CD4-positive, CD25-positive, alpha-beta regulatory T cell (primary cell): ENCODE measurements around the gene PIAS1. TPM values are rescaled to one million over a fixed set of nuclear protein-coding genes. Genes with fewer than 3 reads are reported as not detected.
"Not testable (repeated sequence)": the region's sequence is repeated elsewhere in the genome, so short reads cannot be mapped to it uniquely, and the experiment has no call there.

Experiments
- ATAC-seq, 2 donors: fragments of 150-1000 bp; cut with Tn5 transposase; one replicate each; pipeline ENCODE4 v1.10.0; 2021; ENCODE audit warnings: low read depth in 2 of 2, moderate number of reproducible peaks in 2 of 2, moderate library complexity in 1 of 2
- DNase-seq, 3 donors: peaks; one replicate each; pipeline versions ENCODE4 v3.0.0 to v3.0.0-alpha.2; 2012 to 2022; ENCODE audit warnings: mixed read lengths in 1 of 3
- H3K27ac ChIP-seq: one replicate; pipeline ENCODE4 v1.7.0; 2013; ENCODE audit warnings: mild to moderate bottlenecking, low read length; ENCODE audit not compliant: insufficient read depth, poor library complexity, severe bottlenecking
- H3K27me3 ChIP-seq: one replicate; pipeline ENCODE4 v1.7.0; 2013; ENCODE audit warnings: low read length; ENCODE audit not compliant: control insufficient read depth, insufficient read depth
- H3K36me3 ChIP-seq: one replicate; pipeline ENCODE4 v1.7.0; 2013; ENCODE audit warnings: mild to moderate bottlenecking, low read length, moderate library complexity; ENCODE audit not compliant: control insufficient read depth, insufficient read depth
- H3K4me1 ChIP-seq: 2 replicates; pipeline ENCODE4 v1.7.0; 2013; ENCODE audit warnings: mild to moderate bottlenecking, low read length; ENCODE audit not compliant: insufficient read depth, control insufficient read depth, poor library complexity, severe bottlenecking
- H3K4me3 ChIP-seq: one replicate; pipeline ENCODE4 v1.7.0; 2013; ENCODE audit warnings: low read depth, mild to moderate bottlenecking, low read length, moderate library complexity
- H3K9me3 ChIP-seq, 2 experiments: 1 replicate in 1 of 2; 2 replicates in 1 of 2; pipeline ENCODE4 v1.7.0; 2013; ENCODE audit warnings: low read length in 2 of 2, mild to moderate bottlenecking in 1 of 2, moderate library complexity in 1 of 2; ENCODE audit not compliant: control insufficient read depth in 2 of 2
- H3K27ac Mint-ChIP-seq, 3 donors: one replicate each; pipeline ENCODE4 v1.8.0; 2020 to 2022; ENCODE audit warnings: mild to moderate bottlenecking in 3 of 3, mixed read lengths in 3 of 3, moderate library complexity in 2 of 3
- H3K27me3 Mint-ChIP-seq: one replicate; pipeline ENCODE4 v1.8.0; 2022; ENCODE audit warnings: mild to moderate bottlenecking, mixed read lengths
- H3K36me3 Mint-ChIP-seq: one replicate; pipeline ENCODE4 v1.8.0; 2020; ENCODE audit warnings: mixed read lengths
- H3K4me1 Mint-ChIP-seq, 4 donors: one replicate each; pipeline ENCODE4 v1.8.0; 2020 to 2022; ENCODE audit warnings: mixed read lengths in 4 of 4, mild to moderate bottlenecking in 1 of 4
- H3K4me3 Mint-ChIP-seq, 4 donors: one replicate each; pipeline ENCODE4 v1.8.0; 2020 to 2022; ENCODE audit warnings: mild to moderate bottlenecking in 4 of 4, mixed read lengths in 4 of 4, moderate library complexity in 3 of 4
- H3K9me3 Mint-ChIP-seq, 7 donors: one replicate each; pipeline ENCODE4 v1.8.0; 2020 to 2022; ENCODE audit warnings: mixed read lengths in 7 of 7, mild to moderate bottlenecking in 3 of 7, moderate library complexity in 2 of 7
- polyA plus RNA-seq, 4 donors: library from polyadenylated mRNA; unstranded; fragments of 300-500 nt; fragmentation: Illumina TruSeq; gene quantifications; one replicate each; pipeline ENCODE4 v1.2.3, GENCODE V29; 2021
- total RNA-seq: library from RNA; stranded (reverse); gene quantifications from one replicate; pipeline ENCODE4 v1.2.3, GENCODE V29; 2022

Gene PIAS1
- total and polyA plus RNA-seq, 5 donors from 2014 or later: 102 to 156 (median 137) TPM

- not testable (repeated sequence) for H3K9me3 Mint-ChIP-seq, H3K27me3 Mint-ChIP-seq, H3K27ac ChIP-seq, H3K4me3 ChIP-seq, ATAC-seq, H3K4me1 ChIP-seq, H3K4me3 Mint-ChIP-seq, H3K9me3 ChIP-seq, H3K27me3 ChIP-seq, H3K27ac Mint-ChIP-seq, H3K36me3 Mint-ChIP-seq, DNase-seq, H3K36me3 ChIP-seq
- peaks cover 7 to 15% (median 10%) of the 10 kb centered on the region in 4 donors for H3K4me1 Mint-ChIP-seq
Measured at GRCh38 chr15:68222432-68222743, 168.3 kb downstream of the PIAS1 start.

- Histone ChIP-seq H3K27me3 (no peaks in the 10 kb centered on the region), H3K27ac (no peak overlapping the region)
- no peak for ATAC-seq
Measured at GRCh38 chr15:68223171-68223570, 169.1 kb downstream of the PIAS1 start.

GRCh38 chr15:68224108-68224507 is 170.0 kb downstream of the PIAS1 start:
- H3K36me3 ChIP-seq: no peaks in the 10 kb centered on the region
- no peaks in the 10 kb centered on the region for H3K9me3 Mint-ChIP-seq
- no peaks in the 10 kb centered on the region for H3K27me3 ChIP-seq
- no peaks in the 10 kb centered on the region for H3K27me3 Mint-ChIP-seq
- H3K4me1 Mint-ChIP-seq: peaks cover 7 to 29% (median 24%) of the 10 kb centered on the region in 4 donors
- H3K27ac ChIP-seq: no peak overlapping the region
- peaks cover 17% of the 10 kb centered on the region for H3K4me1 ChIP-seq
- H3K36me3 Mint-ChIP-seq: no peaks in the 10 kb centered on the region
- H3K27ac Mint-ChIP-seq: no peak overlapping the region
- H3K4me3 ChIP-seq: no peak overlapping the region
- no peak overlapping the region for H3K4me3 Mint-ChIP-seq
- ATAC-seq (no peak), DNase-seq (no peak)
- no peaks in the 10 kb centered on the region for H3K9me3 ChIP-seq

More at GRCh38 chr15:68223171-68223570, 169.1 kb downstream of the PIAS1 start:
- Histone ChIP-seq H3K4me3 (no peak overlapping the region), H3K4me1 (peaks cover 7% of the 10 kb centered on the region), H3K9me3 (no peaks in the 10 kb centered on the region), H3K36me3 (no peaks in the 10 kb centered on the region)
- Mint-ChIP-seq H3K4me3 (no peak overlapping the region), H3K27ac (peak overlapping the region; percentile 52 to 76 (median 63)), H3K4me1 (peaks cover 7 to 21% (median 17%) of the 10 kb centered on the region in 4 donors), H3K27me3 (no peaks in the 10 kb centered on the region), H3K36me3 (no peaks in the 10 kb centered on the region), H3K9me3 (no peaks in the 10 kb centered on the region)
- no peak for DNase-seq

GRCh38 chr15:68224546-68225250 is 170.6 kb downstream of the PIAS1 start:
- H3K27ac ChIP-seq: no peak overlapping the region
- peaks cover 7 to 29% (median 25%) of the 10 kb centered on the region in 4 donors for H3K4me1 Mint-ChIP-seq
- H3K9me3 Mint-ChIP-seq: no peaks in the 10 kb centered on the region
- no peaks in the 10 kb centered on the region for H3K9me3 ChIP-seq
- H3K36me3 ChIP-seq: no peaks in the 10 kb centered on the region
- peaks cover 17% of the 10 kb centered on the region for H3K4me1 ChIP-seq
- H3K27me3 Mint-ChIP-seq: no peaks in the 10 kb centered on the region
- DNase-seq (no peak), ATAC-seq (no peak)
- H3K4me3 ChIP-seq: no peak overlapping the region
- H3K36me3 Mint-ChIP-seq: no peaks in the 10 kb centered on the region
- H3K27ac Mint-ChIP-seq: no peak overlapping the region
- H3K4me3 Mint-ChIP-seq: peak overlapping the region in 3 of 4 donors; percentile 16 to 52 (median 51)
- H3K27me3 ChIP-seq: no peaks in the 10 kb centered on the region

- not testable (repeated sequence) for ATAC-seq, H3K27ac Mint-ChIP-seq, H3K4me3 ChIP-seq, H3K27me3 ChIP-seq, H3K36me3 ChIP-seq, H3K9me3 Mint-ChIP-seq, H3K9me3 ChIP-seq, DNase-seq, H3K27ac ChIP-seq, H3K36me3 Mint-ChIP-seq, H3K27me3 Mint-ChIP-seq
- peak overlapping the region in 2 of 4 donors; percentile 51 to 52 for H3K4me3 Mint-ChIP-seq
- H3K4me1 Mint-ChIP-seq: peaks cover 7 to 36% (median 30%) of the 10 kb centered on the region in 4 donors
- H3K4me1 ChIP-seq: peaks cover 24% of the 10 kb centered on the region
Measured at GRCh38 chr15:68225442-68225841, 171.3 kb downstream of the PIAS1 start.

- Mint-ChIP-seq H3K36me3 (no peaks in the 10 kb centered on the region), H3K9me3 (no peaks in the 10 kb centered on the region), H3K4me3 (peak overlapping the region; percentile 88 to 95 (median 92)), H3K27ac (peak overlapping the region in 2 of 3 donors; percentile 78 to 89), H3K4me1 (peaks cover 7 to 40% (median 30%) of the 10 kb centered on the region in 4 donors), H3K27me3 (no peaks in the 10 kb centered on the region)
- Histone ChIP-seq H3K4me1 (peaks cover 24% of the 10 kb centered on the region), H3K4me3 (no peak overlapping the region), H3K27ac (no peak overlapping the region), H3K9me3 (no peaks in the 10 kb centered on the region), H3K27me3 (no peaks in the 10 kb centered on the region), H3K36me3 (no peaks in the 10 kb centered on the region)
- ATAC-seq: no peak
- DNase-seq: no peak
Measured at GRCh38 chr15:68227643-68228142, 173.6 kb downstream of the PIAS1 start.

- no peaks in the 10 kb centered on the region for H3K9me3 Mint-ChIP-seq
- peak overlapping the region; percentile 43 to 89 (median 78) for H3K27ac Mint-ChIP-seq
- no peaks in the 10 kb centered on the region for H3K36me3 ChIP-seq
- no peaks in the 10 kb centered on the region for H3K27me3 ChIP-seq
- ATAC-seq (no peak), DNase-seq (peak in 1 of 3 donors; percentile 18)
- peak overlapping the region; percentile 77 for H3K27ac ChIP-seq
- H3K4me1 ChIP-seq: peaks cover 24% of the 10 kb centered on the region
- no peaks in the 10 kb centered on the region for H3K27me3 Mint-ChIP-seq
- H3K4me3 Mint-ChIP-seq: peak overlapping the region; percentile 88 to 95 (median 92)
- peaks cover 7 to 42% (median 30%) of the 10 kb centered on the region in 4 donors for H3K4me1 Mint-ChIP-seq
- H3K4me3 ChIP-seq: peak overlapping the region; percentile 79
- no peaks in the 10 kb centered on the region for H3K9me3 ChIP-seq
- H3K36me3 Mint-ChIP-seq: no peaks in the 10 kb centered on the region
Measured at GRCh38 chr15:68228143-68228970, 174.2 kb downstream of the PIAS1 start.
